ENCODE data around the gene SPOCK1. TPM values are rescaled to one million over a fixed set of nuclear protein-coding genes. Genes with fewer than 3 reads are reported as not detected.

The SPOCK1 gene
- total RNA-seq, 1 experiment from 2014 or later: 23.4 TPM

- in situ Hi-C loops (cut with HindIII; ENCODE audit: low pct_unique_long_range_greater_than_20kb, low sequenced_read_pairs): no loop called here
- no peak for DNase-seq (ENCODE audit: low read depth, low spot score)
These were observed 282.0 kb downstream of the SPOCK1 start for GRCh38 chr5:137216976-137217598.

GRCh38 chr5:137215780-137216179 lies 283.3 kb downstream of the SPOCK1 start:
- in situ Hi-C loops (cut with HindIII; ENCODE audit: low pct_unique_long_range_greater_than_20kb, low sequenced_read_pairs): no loop called here
- DNase-seq (ENCODE audit: low read depth, low spot score): peak; percentile 22

- no peak for DNase-seq (ENCODE audit: low read depth, low spot score)
- in situ Hi-C loops (cut with HindIII; ENCODE audit: low pct_unique_long_range_greater_than_20kb, low sequenced_read_pairs): no loop called here
These were observed 283.9 kb downstream of the SPOCK1 start for GRCh38 chr5:137215261-137215660.

GRCh38 chr5:137214446-137215189 lies 284.5 kb downstream of the SPOCK1 start:
- DNase-seq (ENCODE audit: low read depth, low spot score): no peak
- in situ Hi-C loops (cut with HindIII; ENCODE audit: low pct_unique_long_range_greater_than_20kb, low sequenced_read_pairs): no loop called here

GRCh38 chr5:137212471-137212870 lies 286.7 kb downstream of the SPOCK1 start:
- DNase-seq (ENCODE audit: low read depth, low spot score): no peak
- in situ Hi-C loops (cut with HindIII; ENCODE audit: low pct_unique_long_range_greater_than_20kb, low sequenced_read_pairs): no loop called here

GRCh38 chr5:137209232-137209809 lies 289.8 kb downstream of the SPOCK1 start:
- in situ Hi-C loops (cut with HindIII; ENCODE audit: low pct_unique_long_range_greater_than_20kb, low sequenced_read_pairs): no loop called here
- DNase-seq (ENCODE audit: low read depth, low spot score): no peak

- in situ Hi-C loops (cut with HindIII; ENCODE audit: low pct_unique_long_range_greater_than_20kb, low sequenced_read_pairs): no loop called here
- no peak for DNase-seq (ENCODE audit: low read depth, low spot score)
These were observed 291.9 kb downstream of the SPOCK1 start for GRCh38 chr5:137207023-137207760.

- in situ Hi-C loops (cut with HindIII; ENCODE audit: low pct_unique_long_range_greater_than_20kb, low sequenced_read_pairs): no loop called here
These were observed 293.0 kb downstream of the SPOCK1 start for GRCh38 chr5:137206030-137206715.

GRCh38 chr5:137205231-137206027 lies 293.7 kb downstream of the SPOCK1 start:
- no peak for DNase-seq (ENCODE audit: low read depth, low spot score)
- in situ Hi-C loops (cut with HindIII; ENCODE audit: low pct_unique_long_range_greater_than_20kb, low sequenced_read_pairs): no loop called here

More at GRCh38 chr5:137206030-137206715, 293.0 kb downstream of the SPOCK1 start:
- DNase-seq (ENCODE audit: low read depth, low spot score): peak; percentile 21

GRCh38 chr5:137203011-137203632 lies 296.0 kb downstream of the SPOCK1 start:
- in situ Hi-C loops (cut with HindIII; ENCODE audit: low pct_unique_long_range_greater_than_20kb, low sequenced_read_pairs): no loop called here

GRCh38 chr5:137201876-137202275 lies 297.2 kb downstream of the SPOCK1 start:
- DNase-seq (ENCODE audit: low read depth, low spot score): peak; percentile 81
- in situ Hi-C loops (cut with HindIII; ENCODE audit: low pct_unique_long_range_greater_than_20kb, low sequenced_read_pairs): no loop called here

More at GRCh38 chr5:137203011-137203632, 296.0 kb downstream of the SPOCK1 start:
- DNase-seq (ENCODE audit: low read depth, low spot score): no peak

- in situ Hi-C loops (cut with HindIII; ENCODE audit: low pct_unique_long_range_greater_than_20kb, low sequenced_read_pairs): no loop called here
- no peak for DNase-seq (ENCODE audit: low read depth, low spot score)
These were observed 298.0 kb downstream of the SPOCK1 start for GRCh38 chr5:137200906-137201700.

GRCh38 chr5:137199966-137200365 lies 299.2 kb downstream of the SPOCK1 start:
- in situ Hi-C loops (cut with HindIII; ENCODE audit: low pct_unique_long_range_greater_than_20kb, low sequenced_read_pairs): no loop called here
- DNase-seq (ENCODE audit: low read depth, low spot score): peak; percentile 45

- in situ Hi-C loops (cut with HindIII; ENCODE audit: low pct_unique_long_range_greater_than_20kb, low sequenced_read_pairs): no loop called here
These were observed 299.9 kb downstream of the SPOCK1 start for GRCh38 chr5:137199201-137199600.

GRCh38 chr5:137195483-137195882 lies 303.6 kb downstream of the SPOCK1 start:
- in situ Hi-C loops (cut with HindIII; ENCODE audit: low pct_unique_long_range_greater_than_20kb, low sequenced_read_pairs): no loop called here
- no peak for DNase-seq (ENCODE audit: low read depth, low spot score)

More at GRCh38 chr5:137199201-137199600, 299.9 kb downstream of the SPOCK1 start:
- DNase-seq (ENCODE audit: low read depth, low spot score): no peak

- no peak for DNase-seq (ENCODE audit: low read depth, low spot score)
- in situ Hi-C loops (cut with HindIII; ENCODE audit: low pct_unique_long_range_greater_than_20kb, low sequenced_read_pairs): no loop called here
These were observed 304.8 kb downstream of the SPOCK1 start for GRCh38 chr5:137194300-137194699.

Measured in SK-MEL-5 (cell line).